Fibroblast of villous mesenchyme (primary cell): Measurements from ENCODE around the gene LCE1E. TPM values are rescaled to one million over a fixed set of nuclear protein-coding genes. Genes with fewer than 3 reads are reported as not detected.

Experiments used
- DNase-seq: peaks from one replicate; pipeline ENCODE4 v3.0.0-alpha.2; 2010; ENCODE audit warnings: low read depth
- H3K4me3 ChIP-seq: 2 replicates; pipeline ENCODE4 v1.5.1; 2011; ENCODE audit warnings: low read depth, mild to moderate bottlenecking, low read length
- total RNA-seq: library from RNA; depleted of rRNA; stranded (reverse); fragments of >200 nt; gene quantifications from 2 replicates; pipeline ENCODE4 v1.2.3, GENCODE V29; 2012
- TF ChIP-seq, protein P1 (sequence below): IDR thresholded peaks from 2 replicates; pipeline ENCODE4 v1.5.1; 2012; ENCODE audit warnings: low read depth, mild to moderate bottlenecking, low read length; ENCODE audit not compliant: insufficient read depth

The LCE1E gene
- total RNA-seq, 1 donor: not detected

DNA sequence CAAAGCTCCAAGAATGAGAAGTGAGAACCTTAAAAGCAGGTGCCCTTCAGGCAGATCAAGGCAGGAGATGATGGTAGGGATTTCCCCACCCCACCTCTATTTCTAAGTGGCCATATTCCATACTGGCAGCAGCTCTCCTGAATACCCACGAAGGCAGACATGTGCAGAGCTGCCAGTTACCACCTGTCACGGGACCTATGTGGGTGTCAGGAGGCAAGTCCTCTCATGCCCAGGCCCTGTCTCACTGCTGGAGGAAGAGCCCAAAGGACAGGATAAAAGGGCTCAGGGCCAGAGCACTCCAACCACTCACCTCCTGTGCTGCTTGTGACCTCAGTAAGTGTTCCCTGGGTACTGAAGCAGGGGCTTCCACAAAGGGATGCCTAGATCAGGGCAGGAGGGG is 25.0 kb downstream of the LCE1E start:
- DNase-seq: no peak
- TF ChIP-seq, protein P1, sequence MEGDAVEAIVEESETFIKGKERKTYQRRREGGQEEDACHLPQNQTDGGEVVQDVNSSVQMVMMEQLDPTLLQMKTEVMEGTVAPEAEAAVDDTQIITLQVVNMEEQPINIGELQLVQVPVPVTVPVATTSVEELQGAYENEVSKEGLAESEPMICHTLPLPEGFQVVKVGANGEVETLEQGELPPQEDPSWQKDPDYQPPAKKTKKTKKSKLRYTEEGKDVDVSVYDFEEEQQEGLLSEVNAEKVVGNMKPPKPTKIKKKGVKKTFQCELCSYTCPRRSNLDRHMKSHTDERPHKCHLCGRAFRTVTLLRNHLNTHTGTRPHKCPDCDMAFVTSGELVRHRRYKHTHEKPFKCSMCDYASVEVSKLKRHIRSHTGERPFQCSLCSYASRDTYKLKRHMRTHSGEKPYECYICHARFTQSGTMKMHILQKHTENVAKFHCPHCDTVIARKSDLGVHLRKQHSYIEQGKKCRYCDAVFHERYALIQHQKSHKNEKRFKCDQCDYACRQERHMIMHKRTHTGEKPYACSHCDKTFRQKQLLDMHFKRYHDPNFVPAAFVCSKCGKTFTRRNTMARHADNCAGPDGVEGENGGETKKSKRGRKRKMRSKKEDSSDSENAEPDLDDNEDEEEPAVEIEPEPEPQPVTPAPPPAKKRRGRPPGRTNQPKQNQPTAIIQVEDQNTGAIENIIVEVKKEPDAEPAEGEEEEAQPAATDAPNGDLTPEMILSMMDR: no peak
- H3K4me3 ChIP-seq: no peak overlapping the region

DNA sequence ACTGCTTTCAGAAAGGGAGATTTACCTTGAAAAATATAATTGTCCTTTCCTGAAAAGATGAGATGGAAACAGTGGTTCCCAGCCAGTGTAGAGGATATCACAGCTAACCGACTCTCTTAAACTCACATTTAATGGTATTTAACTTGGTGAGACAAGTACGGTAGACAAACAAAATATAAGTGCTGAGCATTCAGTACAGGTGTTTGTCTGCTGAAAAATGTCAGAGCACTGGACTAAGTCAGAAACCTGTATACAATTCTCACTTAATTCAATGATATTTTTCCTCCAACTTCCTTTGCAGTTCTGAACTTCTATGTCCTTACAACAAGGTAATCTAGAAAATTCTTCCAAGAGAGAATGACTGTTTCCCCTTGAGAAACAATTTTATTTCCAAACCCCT is 25.6 kb downstream of the LCE1E start, which contains the start of gene LCE1B:
Gene LCE1B (plus strand): TSS at position 301 of the 400 bp plus-strand sequence. CDS start 476 bp downstream, outside the sequence.
- TF ChIP-seq, protein P1: no peak
- no peak for DNase-seq
- no peak within 1 kb of the TSS for H3K4me3 ChIP-seq

DNA sequence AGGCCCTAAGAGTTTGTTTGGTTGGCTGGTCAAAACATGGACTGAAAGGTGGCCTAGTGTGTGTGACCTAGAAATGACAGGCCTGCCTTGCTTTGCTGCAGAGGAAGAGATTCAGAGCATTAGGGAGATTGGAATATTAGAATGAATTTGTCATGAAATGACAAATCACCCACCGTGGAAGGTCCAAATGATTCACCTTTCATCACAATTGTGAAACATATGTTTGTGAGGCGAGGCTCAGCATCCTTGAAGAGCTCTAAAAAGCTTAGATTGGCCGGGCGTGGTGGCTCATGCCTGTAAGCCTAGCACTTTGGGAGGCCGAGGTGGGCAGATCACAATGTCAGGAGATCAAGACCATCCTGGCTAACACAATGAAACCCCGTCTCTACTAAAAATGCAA is 31.3 kb downstream of the LCE1E start:
- H3K4me3 ChIP-seq: no peak overlapping the region
- TF ChIP-seq, protein P1: no peak
- no peak for DNase-seq

DNA sequence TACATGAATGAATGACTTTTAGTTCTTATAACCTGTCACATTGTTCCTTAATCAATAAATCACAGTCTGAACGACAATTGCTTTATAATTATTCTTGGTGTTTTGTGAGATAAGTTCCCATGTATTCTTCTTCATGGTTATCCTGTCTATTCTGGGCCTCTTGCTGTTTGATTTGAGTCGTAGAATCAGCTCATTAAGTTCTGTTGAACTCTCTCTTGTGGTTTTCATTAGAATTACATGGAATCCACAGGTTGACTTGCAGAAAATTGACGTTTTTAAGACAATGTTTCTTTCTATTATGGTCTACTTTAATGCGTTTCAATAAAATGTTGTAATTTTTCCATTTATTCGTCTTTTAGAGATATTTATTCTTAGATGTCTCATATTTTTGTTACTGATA is 37.2 kb downstream of the LCE1E start:
- H3K4me3 ChIP-seq: no peak overlapping the region
- no peak for DNase-seq
- TF ChIP-seq, protein P1: no peak

DNA sequence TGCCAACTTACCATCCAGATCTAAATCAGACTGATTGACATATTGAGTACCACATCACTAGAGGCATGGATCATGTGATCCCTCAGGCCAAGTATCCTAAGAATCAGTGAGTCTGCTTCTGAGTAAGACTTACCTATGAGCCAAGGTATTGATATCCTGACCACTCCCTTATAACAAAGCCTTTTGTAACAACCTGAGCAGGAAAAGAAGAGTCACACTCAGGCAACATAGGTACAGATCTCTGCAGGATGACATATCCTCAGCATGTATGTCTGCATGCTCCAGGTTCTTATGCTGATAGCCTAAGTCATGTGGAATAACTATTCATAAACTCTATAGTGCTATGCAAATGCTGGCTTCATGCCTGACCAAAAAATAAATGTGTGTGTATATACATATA is 38.9 kb downstream of the LCE1E start:
- H3K4me3 ChIP-seq: no peak overlapping the region
- DNase-seq: no peak
- TF ChIP-seq, protein P1: no peak

DNA sequence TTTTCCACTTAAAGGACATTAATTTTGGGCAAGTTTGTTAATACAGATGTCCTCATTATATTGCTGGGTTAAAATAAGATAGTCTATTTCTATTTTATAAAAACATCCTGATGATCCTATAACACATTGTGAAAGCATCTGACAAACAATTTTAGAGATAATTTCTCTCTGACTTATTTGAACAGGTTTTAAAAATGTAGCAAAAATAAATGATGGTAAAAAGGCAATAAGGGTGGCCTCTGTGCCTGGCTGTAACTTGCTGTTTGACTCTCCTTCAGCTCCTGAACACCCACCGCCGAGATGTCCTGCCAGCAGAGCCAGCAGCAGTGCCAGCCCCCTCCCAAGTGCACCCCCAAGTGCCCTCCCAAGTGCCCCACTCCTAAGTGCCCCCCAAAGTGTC is 41.1 kb downstream of the LCE1E start, which contains the start of gene LCE1A:
Gene LCE1A (plus strand): TSS at position 301 of the 400 bp plus-strand sequence. CDS start 0 bp downstream, at position 301.
- DNase-seq: no peak
- no peak within 1 kb of the TSS for H3K4me3 ChIP-seq
- TF ChIP-seq, protein P1: no peak

DNA sequence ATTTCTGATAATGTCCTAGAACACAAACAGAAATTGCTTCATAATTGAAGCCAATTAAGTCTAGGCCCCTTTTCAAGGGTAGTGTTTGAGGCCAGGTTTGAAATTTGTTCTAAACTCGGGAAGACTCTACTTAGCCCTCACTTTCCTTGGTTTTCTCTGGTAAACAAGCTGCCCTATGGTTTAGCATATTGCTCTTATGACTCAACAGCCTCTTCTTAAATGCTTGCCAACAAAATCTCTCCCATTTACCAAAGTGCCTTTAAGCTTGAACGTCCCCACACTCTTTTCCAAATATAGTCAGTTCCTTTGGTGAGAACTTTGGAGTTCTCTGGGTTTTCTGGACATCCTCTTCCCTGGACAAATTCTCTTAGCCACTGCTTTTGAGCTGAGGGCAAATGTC is 50.8 kb downstream of the LCE1E start:
- TF ChIP-seq, protein P1: no peak
- no peak for DNase-seq
- H3K4me3 ChIP-seq: no peak overlapping the region
